ENCODE data around the gene SVIL. TPM values are rescaled to one million over a fixed set of nuclear protein-coding genes. Genes with fewer than 3 reads are reported as not detected.

Gene SVIL
- total and polyA plus RNA-seq, 2 of the 13 experiments (the other 11 are each of a cell fraction or from before 2014, with no cell fraction given): 3.9 to 12.1 TPM

DNA sequence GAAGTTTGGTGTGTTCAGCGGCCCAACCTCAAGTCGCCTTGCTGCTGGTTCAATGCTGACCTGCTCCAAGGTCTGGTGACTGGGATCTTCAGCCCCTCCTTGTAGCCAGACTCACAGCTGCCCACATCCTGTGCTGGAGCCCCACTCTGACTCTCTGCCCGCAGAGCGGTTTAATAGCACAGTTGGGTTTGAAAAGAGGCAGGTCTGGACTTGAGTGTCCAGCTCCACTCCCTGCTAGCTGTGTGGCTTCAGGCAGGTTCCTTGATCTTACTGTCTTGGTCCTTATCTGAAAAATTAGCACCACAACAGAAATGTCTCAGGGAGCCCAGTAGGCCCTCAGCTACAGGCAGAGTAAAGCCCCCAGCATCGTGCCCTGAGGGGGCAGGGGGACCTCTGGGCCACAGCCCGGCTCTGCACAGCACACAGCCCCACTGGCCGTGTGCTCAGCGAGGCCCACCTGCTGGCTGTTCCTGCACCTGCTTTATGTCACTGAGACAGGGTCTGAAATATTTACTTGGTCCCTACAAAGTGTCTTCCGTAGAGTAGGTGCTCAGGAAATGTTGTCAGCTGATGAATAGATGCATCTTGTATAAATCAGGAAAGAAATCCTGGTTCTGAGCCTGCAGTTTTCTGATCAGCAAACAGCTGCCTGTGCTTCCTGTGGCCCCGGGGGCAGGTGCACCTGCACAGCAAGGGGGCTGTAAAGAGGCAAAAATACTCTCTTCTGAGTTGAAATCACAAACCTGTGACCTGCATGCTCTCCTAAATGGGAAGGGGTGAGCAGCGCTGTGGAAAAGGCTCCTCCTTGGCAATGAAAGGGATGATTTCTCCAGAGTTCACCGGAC lies 155.5 kb downstream of the SVIL start:
- CTCF ChIA-PET (ENCODE audit: low intra/inter-chr PET ratio, low total read pairs): no interaction called here
- WGBS (ENCODE audit: low lambda C conversion rate): 91% methylated on average over 7 of the region's 12 CpGs

More for the DNA sequence above, 155.5 kb downstream of the SVIL start:
- no peak for ATAC-seq
- no peak for DNase-seq (ENCODE audit: low spot score)
- Histone ChIP-seq H4K20me1 (ENCODE audit: insufficient read depth, low read length) (no peaks in the 10 kb centered on the region), H3K79me2 (ENCODE audit: insufficient read depth, low read length) (no peaks in the 10 kb centered on the region), H3K9me3 (ENCODE audit: low read length) (no peaks in the 10 kb centered on the region), H2AFZ (ENCODE audit: low read length) (no peak overlapping the region), H3K4me1 (ENCODE audit: insufficient read depth, low read length) (peaks cover 30% of the 10 kb centered on the region), H3K9ac (ENCODE audit: insufficient read depth, low read depth, low read length) (no peak overlapping the region), H3K36me3 (replicated peaks in 1 of 2; ENCODE audit: control insufficient read depth in 1 of 2, insufficient read depth in 2 of 2, low read length in 2 of 2) (peaks cover 1 to 6% of the 10 kb centered on the region in 2 experiments; a peak in 1 of 5 replicates), H3K27ac (ENCODE audit: extremely low read length, insufficient read depth, low read length) (no peak overlapping the region), H3K4me2 (ENCODE audit: low read depth, low read length) (no peak overlapping the region), H3K4me3 (replicated peaks in 1 of 3; ENCODE audit: insufficient read depth in 1 of 3, low read depth in 2 of 3, low read length in 3 of 3) (no peak overlapping the region), H3K27me3 (ENCODE audit: control insufficient read depth in 1 of 2, insufficient read depth in 2 of 2, low read length in 2 of 2) (no peaks in the 10 kb centered on the region)
- no TSS peak for BruUV-seq (replicated peaks)
- TF ChIP-seq ZNF30 (CRISPR knock-in tag; IDR thresholded peaks at IDR 0.05): no peak
- TF ChIP-seq HIC2 (CRISPR knock-in tag; IDR thresholded peaks at IDR 0.05; ENCODE audit: low read depth): no peak
- TF ChIP-seq ZNF503 (CRISPR knock-in tag; IDR thresholded peaks at IDR 0.05): no peak
- no peak for TF ChIP-seq DDIT3 (CRISPR knock-in tag; IDR thresholded peaks at IDR 0.05)
- no peak for TF ChIP-seq ZNF207 (IDR thresholded peaks at IDR 0.05; ENCODE audit: borderline replicate concordance)
- no peak for TF ChIP-seq BRD4 (CRISPR knock-in tag; IDR thresholded peaks at IDR 0.05)
- TF ChIP-seq, protein P1, sequence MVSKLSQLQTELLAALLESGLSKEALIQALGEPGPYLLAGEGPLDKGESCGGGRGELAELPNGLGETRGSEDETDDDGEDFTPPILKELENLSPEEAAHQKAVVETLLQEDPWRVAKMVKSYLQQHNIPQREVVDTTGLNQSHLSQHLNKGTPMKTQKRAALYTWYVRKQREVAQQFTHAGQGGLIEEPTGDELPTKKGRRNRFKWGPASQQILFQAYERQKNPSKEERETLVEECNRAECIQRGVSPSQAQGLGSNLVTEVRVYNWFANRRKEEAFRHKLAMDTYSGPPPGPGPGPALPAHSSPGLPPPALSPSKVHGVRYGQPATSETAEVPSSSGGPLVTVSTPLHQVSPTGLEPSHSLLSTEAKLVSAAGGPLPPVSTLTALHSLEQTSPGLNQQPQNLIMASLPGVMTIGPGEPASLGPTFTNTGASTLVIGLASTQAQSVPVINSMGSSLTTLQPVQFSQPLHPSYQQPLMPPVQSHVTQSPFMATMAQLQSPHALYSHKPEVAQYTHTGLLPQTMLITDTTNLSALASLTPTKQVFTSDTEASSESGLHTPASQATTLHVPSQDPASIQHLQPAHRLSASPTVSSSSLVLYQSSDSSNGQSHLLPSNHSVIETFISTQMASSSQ (IDR thresholded peaks at IDR 0.05; ENCODE audit: low read depth): no peak
- TF ChIP-seq, protein P1 (CRISPR knock-in tag; IDR thresholded peaks at IDR 0.05; ENCODE audit: borderline replicate concordance): no peak
- no peak for TF ChIP-seq MXD3 (CRISPR knock-in tag; IDR thresholded peaks at IDR 0.05)
- no peak for TF ChIP-seq SAFB2 (CRISPR knock-in tag; IDR thresholded peaks at IDR 0.05; ENCODE audit: borderline replicate concordance, low read depth)
- TF ChIP-seq IKZF1 (IDR thresholded peaks at IDR 0.05): no peak
- no peak for TF ChIP-seq ZNF83 (CRISPR knock-in tag; IDR thresholded peaks at IDR 0.05; ENCODE audit: borderline replicate concordance)
- in situ Hi-C loops (cut with HindIII; ENCODE audit: extremely low pct_ligation_motif_present, low pct_unique_long_range_greater_than_20kb): no loop called here
- POLR2A ChIA-PET: no interaction called here
- intact Hi-C loops (cut with micrococcal nuclease; ENCODE audit: unreplicated experiment): no loop called here
- FAIRE-seq: no peak
